Chondrocyte (in vitro differentiated cells): ENCODE measurements around the gene URB2. TPM values are rescaled to one million over a fixed set of nuclear protein-coding genes. Genes with fewer than 3 reads are reported as not detected.

Experiments
- DNase-seq: peaks from one replicate; pipeline ENCODE4 v3.0.0; 2021; ENCODE audit warnings: mixed read lengths, low spot score
- H3K27ac Mint-ChIP-seq: one replicate; pipeline ENCODE4 v1.8.0; 2021; ENCODE audit warnings: mild to moderate bottlenecking, moderate library complexity, mixed read lengths; ENCODE audit not compliant: unreplicated experiment
- H3K27me3 Mint-ChIP-seq: 2 replicates; pipeline ENCODE4 v1.8.0; 2021; ENCODE audit warnings: low read depth, mixed read lengths
- H3K36me3 Mint-ChIP-seq: 2 replicates; pipeline ENCODE4 v1.8.0; 2021; ENCODE audit warnings: low read depth, mixed read lengths
- H3K4me1 Mint-ChIP-seq: 2 replicates; pipeline ENCODE4 v1.8.0; 2021; ENCODE audit warnings: low read depth, mild to moderate bottlenecking, mixed read lengths
- H3K4me3 Mint-ChIP-seq: one replicate; pipeline ENCODE4 v1.8.0; 2021; ENCODE audit warnings: mild to moderate bottlenecking, moderate library complexity, mixed read lengths; ENCODE audit not compliant: unreplicated experiment
- H3K9me3 Mint-ChIP-seq: 2 replicates; pipeline ENCODE4 v1.8.0; 2021; ENCODE audit warnings: low read depth, mixed read lengths
- CTCF ChIP-seq: fragments of 200-600 bp; sonication (generic); IDR thresholded peaks from 2 replicates; pipeline ENCODE4 v1.5.0; 2021; ENCODE audit warnings: antibody characterized with exemption, mild to moderate bottlenecking, moderate library complexity
- total RNA-seq: library from RNA; stranded (reverse); gene quantifications from 3 replicates; pipeline ENCODE4 v1.2.1, GENCODE V29; 2021

The URB2 gene
- total RNA-seq, 1 donor from 2014 or later = 8.4 TPM

- Mint-ChIP-seq H3K9me3 (no peaks in the 10 kb centered on the region), H3K4me3 (no peak overlapping the region), H3K27me3 (no peaks in the 10 kb centered on the region), H3K36me3 (peaks cover 8% of the 10 kb centered on the region), H3K27ac (no peak overlapping the region), H3K4me1 (peaks cover 14% of the 10 kb centered on the region)
- DNase-seq = no peak
- TF ChIP-seq CTCF = no peak
Observed at GRCh38 chr1:229661897-229662296, 35.9 kb downstream of the URB2 start.

DNA sequence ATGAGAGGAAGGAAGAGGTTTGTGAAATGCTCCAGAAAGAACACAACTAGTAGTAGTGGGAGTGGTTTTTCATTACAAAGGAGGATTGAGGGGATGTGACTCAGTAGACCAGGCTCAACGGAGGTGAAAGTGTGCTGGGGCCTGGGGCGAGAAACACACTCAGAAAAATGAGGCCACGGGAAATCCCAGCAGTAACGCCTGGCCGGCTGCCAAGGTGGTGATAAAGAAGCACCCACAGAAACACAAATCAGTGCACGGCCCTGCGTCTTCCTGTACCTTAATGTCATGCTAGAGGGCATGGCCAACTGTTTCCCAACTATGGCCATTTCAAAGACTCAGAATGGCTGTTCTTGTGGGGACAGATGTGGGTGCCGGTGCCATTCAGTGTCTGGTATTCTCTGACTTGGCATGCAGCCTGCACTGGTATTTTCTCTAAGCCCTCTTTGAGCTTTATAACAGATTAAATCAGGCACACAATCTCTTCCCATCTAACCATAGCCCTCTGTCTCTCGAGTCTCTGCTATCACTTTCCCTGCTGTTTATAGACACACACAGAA lies 38.2 kb downstream of the URB2 start:
- Mint-ChIP-seq H3K9me3 (no peaks in the 10 kb centered on the region), H3K36me3 (peaks cover 8% of the 10 kb centered on the region), H3K4me1 (peaks cover 18% of the 10 kb centered on the region), H3K27me3 (no peaks in the 10 kb centered on the region), H3K27ac (no peak overlapping the region), H3K4me3 (no peak overlapping the region)
- DNase-seq = no peak
- no peak for TF ChIP-seq CTCF

DNA sequence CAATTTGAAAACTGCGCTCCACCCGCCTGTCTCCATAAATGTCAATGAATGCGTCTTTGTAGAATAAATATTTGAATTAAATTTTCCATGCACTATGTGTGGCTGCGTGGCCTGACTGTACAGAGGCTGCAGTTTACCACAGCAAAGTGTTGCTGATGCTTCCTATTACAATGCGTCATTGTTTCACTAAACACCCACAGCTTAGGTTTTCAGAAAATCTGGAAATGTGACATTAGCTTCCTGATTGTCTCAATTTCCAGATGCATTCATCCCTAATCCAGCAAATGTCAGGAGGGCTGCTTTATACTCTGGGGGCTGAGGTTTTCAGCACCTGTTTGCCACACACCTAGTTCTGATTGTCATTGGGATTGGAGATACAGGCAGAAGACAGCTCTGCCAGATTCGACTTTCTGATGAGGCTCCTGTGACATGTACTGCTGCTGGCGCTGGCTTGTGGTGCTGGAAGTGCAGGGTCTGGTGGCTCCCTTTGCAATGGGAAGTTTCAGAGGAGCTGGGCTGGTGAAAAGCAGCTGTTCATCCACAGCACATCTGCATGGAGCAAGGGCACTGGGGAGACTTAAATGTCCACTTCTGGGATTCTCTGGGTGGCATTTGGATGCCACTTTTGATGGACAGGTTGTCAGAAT lies 40.0 kb downstream of the URB2 start:
- Mint-ChIP-seq H3K27ac (no peak overlapping the region), H3K4me1 (peaks cover 21% of the 10 kb centered on the region), H3K36me3 (peaks cover 5% of the 10 kb centered on the region), H3K9me3 (no peaks in the 10 kb centered on the region), H3K27me3 (no peaks in the 10 kb centered on the region), H3K4me3 (no peak overlapping the region)
- no peak for DNase-seq
- TF ChIP-seq CTCF = no peak

DNA sequence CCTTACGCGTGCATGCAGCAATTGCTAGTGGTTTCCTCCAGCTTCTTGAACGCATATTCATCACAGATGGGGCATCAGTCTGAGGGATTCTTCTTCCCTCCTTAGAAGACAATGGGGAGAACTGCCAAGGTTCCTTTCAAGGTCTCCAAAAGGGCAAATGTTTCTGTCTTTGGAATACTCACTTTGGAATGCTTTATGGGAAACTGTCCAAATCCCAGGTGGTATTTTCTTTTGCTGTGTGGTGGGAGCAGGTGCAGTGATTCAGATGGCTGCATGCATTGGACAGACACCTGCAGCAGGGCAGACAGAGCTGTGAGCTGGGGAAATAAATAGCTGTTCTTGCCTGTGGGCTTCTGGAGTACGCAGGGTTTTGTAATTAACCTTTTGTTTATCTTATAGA lies 40.5 kb downstream of the URB2 start:
- TF ChIP-seq CTCF = no peak
- H3K4me1 Mint-ChIP-seq = peaks cover 15% of the 10 kb centered on the region
- no peak overlapping the region for H3K27ac Mint-ChIP-seq
- H3K27me3 Mint-ChIP-seq = no peaks in the 10 kb centered on the region
- H3K9me3 Mint-ChIP-seq = no peaks in the 10 kb centered on the region
- H3K36me3 Mint-ChIP-seq = peaks cover 3% of the 10 kb centered on the region
- H3K4me3 Mint-ChIP-seq = no peak overlapping the region
- no peak for DNase-seq

DNA sequence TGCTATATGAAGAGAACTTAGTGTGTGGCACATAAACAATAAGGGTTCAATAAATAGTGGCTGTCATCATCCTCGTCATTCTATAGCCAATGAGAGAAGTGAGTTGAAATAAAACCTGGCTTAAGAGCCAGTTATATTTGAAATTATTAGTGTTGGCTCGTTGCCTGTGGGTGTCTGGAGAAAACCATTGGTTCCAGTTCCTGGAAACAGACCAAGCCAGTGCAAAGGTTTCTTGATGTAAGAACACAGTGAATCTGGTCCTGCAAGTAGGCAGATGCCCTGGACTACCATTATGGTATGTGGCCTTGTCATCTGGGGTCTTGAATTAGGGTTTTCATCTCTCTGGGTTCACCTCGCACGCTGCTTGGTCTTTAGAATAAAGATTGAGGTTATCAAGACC lies 43.3 kb downstream of the URB2 start:
- peaks cover 12% of the 10 kb centered on the region for H3K4me1 Mint-ChIP-seq
- H3K27ac Mint-ChIP-seq = peak overlapping the region; percentile 1
- DNase-seq = no peak
- no peaks in the 10 kb centered on the region for H3K27me3 Mint-ChIP-seq
- H3K9me3 Mint-ChIP-seq = no peaks in the 10 kb centered on the region
- no peaks in the 10 kb centered on the region for H3K36me3 Mint-ChIP-seq
- H3K4me3 Mint-ChIP-seq = no peak overlapping the region
- no peak for TF ChIP-seq CTCF
